A549 (cell line): ENCODE results near the gene XDH. TPM values are rescaled to one million over a fixed set of nuclear protein-coding genes. Genes with fewer than 3 reads are reported as not detected.
A peak's percentile ranks its signal among the peaks of the same experiment; 100 is the strongest.

Experiments
- ATAC-seq, 2 experiments: fragments of 200-7000 bp in 1 of 2; fragments of >200 bp in 1 of 2; cut with Nextera tagmentation in 1 of 2; cut with Tn5 transposase in 1 of 2; 3 replicates each; pipeline versions ENCODE4 v1.8.0 to v1.9.1; 2018 to 2020; ENCODE audit warnings: mild to moderate bottlenecking in 1 of 2, moderate library complexity in 1 of 2
- CTCF ChIA-PET: fragments of 300-600 bp; sonication (Branson Sonifier 250); formaldehyde crosslinking; extraction: SDS; loops from one replicate; lab custom pipeline; 2021; ENCODE audit warnings: antibody characterized with exemption, inconsistent platforms; lab: Yijun Ruan, JAX
- POLR2A ChIA-PET: fragments of 350-600 bp; formaldehyde crosslinking; extraction: SDS; loops from one replicate; lab custom pipeline; 2021; ENCODE audit warnings: antibody characterized with exemption, inconsistent platforms; lab: Yijun Ruan, JAX
- DNase-seq, 2 experiments: peaks; one replicate each; pipeline versions ENCODE4 v3.0.0 to v3.0.0-alpha.2; 2011 to 2016; ENCODE audit warnings: low read depth in 1 of 2, low spot score in 1 of 2
- FAIRE-seq: peaks from 2 replicates; lab custom pipeline; 2011; peaks lifted over from hg19 to GRCh38; lab: Jason Lieb, UNC
- H3K27ac ChIP-seq, 2 experiments: fragments of >200 bp; sonication (Bioruptor Twin); formaldehyde crosslinking; 3 replicates each; pipeline ENCODE4 v1.5.1; 2016 to 2017
- H3K4me1 ChIP-seq: fragments of >200 bp; sonication (Bioruptor Twin); formaldehyde crosslinking; 3 replicates; pipeline ENCODE4 v1.6.1; 2016
- H3K4me2 ChIP-seq: fragments of >200 bp; sonication (Bioruptor Twin); formaldehyde crosslinking; 3 replicates; pipeline ENCODE4 v1.6.1; 2016
- H3K4me3 ChIP-seq: fragments of >200 bp; sonication (Bioruptor Twin); formaldehyde crosslinking; 3 replicates; pipeline ENCODE4 v1.5.1; 2016
- H3K9me3 ChIP-seq: fragments of >200 bp; sonication (Bioruptor Twin); formaldehyde crosslinking; 3 replicates; pipeline ENCODE4 v1.6.1; 2016
- BHLHE40 ChIP-seq: IDR thresholded peaks from 2 replicates; pipeline ENCODE4 v1.6.1; 2012; ENCODE audit warnings: low read depth, low read length, inconsistent platforms
- CBX8 ChIP-seq: fragments of 200-600 bp; sonication (generic); IDR thresholded peaks from 2 replicates; pipeline ENCODE4 v1.6.1; 2016
- CHD2 ChIP-seq: fragments of 150-350 bp; IDR thresholded peaks from 2 replicates; pipeline ENCODE4 v1.6.1; 2014; ENCODE audit warnings: low read length; ENCODE audit not compliant: partially characterized antibody
- CHD4 ChIP-seq: fragments of 200-600 bp; sonication (generic); IDR thresholded peaks from 2 replicates; pipeline ENCODE4 v1.6.1; 2016; ENCODE audit warnings: antibody characterized with exemption, mild to moderate bottlenecking, borderline replicate concordance
- EP300 ChIP-seq, 2 experiments: fragments of >200 bp; sonication (Bioruptor Twin); formaldehyde crosslinking; IDR thresholded peaks; 2 replicates in 1 of 2; 3 replicates in 1 of 2; pipeline ENCODE4 v1.6.1; 2016 to 2017
- ESRRA ChIP-seq: fragments of 150-350 bp; IDR thresholded peaks from 2 replicates; pipeline ENCODE4 v1.6.1; 2014; ENCODE audit warnings: mild to moderate bottlenecking, low read length, borderline replicate concordance
- FOSL2 ChIP-seq, 2 experiments: fragments of 450-650 bp in 1 of 2; fragments of >200 bp in 1 of 2; sonication (Bioruptor Twin) in 1 of 2; formaldehyde crosslinking; IDR thresholded peaks; 2 replicates each; pipeline versions ENCODE4 v1.5.0 to v1.6.1; 2016 to 2020; ENCODE audit warnings: mild to moderate bottlenecking in 1 of 2, moderate library complexity in 1 of 2
- GATA3 ChIP-seq: IDR thresholded peaks from 2 replicates; pipeline ENCODE4 v1.6.1; 2012; ENCODE audit warnings: borderline replicate concordance
- HDAC2 ChIP-seq: fragments of 200-600 bp; sonication (generic); IDR thresholded peaks from 2 replicates; pipeline ENCODE4 v1.6.1; 2016
- HEYL ChIP-seq: fragments of 250-450 bp; sonication (Bioruptor Pico); IDR thresholded peaks from 2 replicates; pipeline ENCODE4 v1.8.0; 2021; ENCODE audit warnings: mild to moderate bottlenecking, moderate library complexity
- HOXB13 ChIP-seq: fragments of 250-450 bp; sonication (Bioruptor Pico); IDR thresholded peaks from 2 replicates; pipeline ENCODE4 v1.5.0; 2020; ENCODE audit warnings: low read depth, mild to moderate bottlenecking, moderate library complexity
- HOXB5 ChIP-seq: fragments of 250-450 bp; sonication (Bioruptor Pico); IDR thresholded peaks from 2 replicates; pipeline ENCODE4 v1.5.0; 2020; ENCODE audit warnings: mild to moderate bottlenecking, moderate library complexity
- JUN ChIP-seq, 2 experiments: fragments of >200 bp; sonication (Bioruptor Twin); formaldehyde crosslinking; IDR thresholded peaks; 2 replicates in 1 of 2; 3 replicates in 1 of 2; pipeline ENCODE4 v1.6.1; 2016 to 2017
- JUNB ChIP-seq: fragments of >200 bp; sonication (Bioruptor Twin); formaldehyde crosslinking; IDR thresholded peaks from 2 replicates; pipeline ENCODE4 v1.6.1; 2016
- KDM1A ChIP-seq: fragments of 200-600 bp; sonication (generic); IDR thresholded peaks from 2 replicates; pipeline ENCODE4 v1.6.1; 2016; ENCODE audit warnings: low read depth, mild to moderate bottlenecking
- KDM5A ChIP-seq: fragments of 200-600 bp; sonication (generic); IDR thresholded peaks from 2 replicates; pipeline ENCODE4 v1.6.1; 2016; ENCODE audit warnings: antibody characterized with exemption, mild to moderate bottlenecking
- NFE2L2 ChIP-seq: fragments of 150-350 bp; conservative IDR thresholded peaks from 2 replicates; pipeline ENCODE4 v1.6.1; 2014; ENCODE audit warnings: low read length
- NR3C1 ChIP-seq: fragments of >200 bp; sonication (Bioruptor Twin); formaldehyde crosslinking; IDR thresholded peaks from 3 replicates; pipeline ENCODE4 v1.6.1; 2017
- POLR2AphosphoS2 ChIP-seq: conservative IDR thresholded peaks from 2 replicates; pipeline ENCODE4 v1.6.1; 2012; ENCODE audit warnings: low read length, improper control_type of control experiment, inconsistent platforms
- RAD21 ChIP-seq, 2 experiments: fragments of >200 bp in 1 of 2; sonication (Bioruptor Twin) in 1 of 2; formaldehyde crosslinking in 1 of 2; IDR thresholded peaks in 1 of 2; conservative IDR thresholded peaks in 1 of 2; 2 replicates in 1 of 2; 3 replicates in 1 of 2; pipeline ENCODE4 v1.6.1; 2012 to 2018; ENCODE audit warnings: inconsistent platforms in 1 of 2
- RARB ChIP-seq: fragments of 250-450 bp; sonication (Bioruptor Pico); IDR thresholded peaks from 2 replicates; pipeline ENCODE4 v1.8.0; 2021; ENCODE audit warnings: mild to moderate bottlenecking, moderate library complexity
- RFX5 ChIP-seq: fragments of 450-650 bp; IDR thresholded peaks from 2 replicates; pipeline ENCODE4 v1.7.1; 2014; ENCODE audit warnings: antibody characterized with exemption, mild to moderate bottlenecking, moderate library complexity
- SREBF2 ChIP-seq: fragments of 450-650 bp; IDR thresholded peaks from 2 replicates; pipeline ENCODE4 v1.6.1; 2014; ENCODE audit warnings: mild to moderate bottlenecking, moderate library complexity
- TFCP2L1 ChIP-seq: fragments of 250-450 bp; sonication (Bioruptor Pico); IDR thresholded peaks from 2 replicates; pipeline ENCODE4 v1.5.0; 2021; ENCODE audit warnings: mild to moderate bottlenecking
- ZFP36 ChIP-seq: fragments of 450-650 bp; IDR thresholded peaks from 2 replicates; pipeline ENCODE4 v1.6.1; 2014; ENCODE audit warnings: borderline replicate concordance; ENCODE audit not compliant: partially characterized antibody
- ZNF302 ChIP-seq: fragments of 250-450 bp; sonication (Bioruptor Pico); IDR thresholded peaks from 2 replicates; pipeline ENCODE4 v1.9.0; 2021; ENCODE audit warnings: inconsistent platforms, mild to moderate bottlenecking, moderate library complexity
- WGBS: methylation state at CpG from one replicate; pipeline ENCODE4 v1.1.6; 2017; ENCODE audit errors: missing lambda C conversion rate; 5-methylcytosine and 5-hydroxymethylcytosine counted together
- polyA plus RNA-seq, 4 experiments: library from polyadenylated mRNA; depleted of rRNA in 3 of 4; stranded (reverse); fragments of >200 nt; fragmentation: RNase III in 1 of 4; extraction: RNeasy Plus Mini Kit Qiagen cat#74134 plus additional on column Dnase treatment in 1 of 4; gene quantifications; 2 replicates in 3 of 4; 3 replicates in 1 of 4; pipeline ENCODE4 v1.2.3, GENCODE V29; 2011 to 2017
- TF ChIP-seq, protein P1 (sequence below): fragments of 250-450 bp; sonication (Bioruptor Pico); IDR thresholded peaks from 2 replicates; pipeline ENCODE4 v1.5.0; 2021; ENCODE audit warnings: mild to moderate bottlenecking, moderate library complexity, borderline replicate concordance
- TF ChIP-seq, protein P2 (sequence below): fragments of 250-450 bp; sonication (Bioruptor Pico); IDR thresholded peaks from 2 replicates; pipeline ENCODE4 v1.5.0; 2020; ENCODE audit warnings: low read depth, mild to moderate bottlenecking, moderate library complexity
- TF ChIP-seq, protein P3 (sequence below): fragments of 150-350 bp; IDR thresholded peaks from 2 replicates; pipeline ENCODE4 v1.6.1; 2014; ENCODE audit warnings: low read depth, mild to moderate bottlenecking, low read length
- TF ChIP-seq, protein P4 (sequence below): IDR thresholded peaks from 2 replicates; pipeline ENCODE4 v1.6.1; 2012; ENCODE audit warnings: low read depth, borderline replicate concordance
- TF ChIP-seq, protein P5 (sequence below): IDR thresholded peaks from 2 replicates; pipeline ENCODE4 v1.6.1; 2012
- TF ChIP-seq, protein P6 (sequence below): fragments of >200 bp; sonication (Bioruptor Twin); formaldehyde crosslinking; IDR thresholded peaks from 2 replicates; pipeline ENCODE4 v1.6.1; 2016

Gene XDH
- polyA plus RNA-seq, 2 of the 4 experiments (the other 2 are of a cell fraction) = 0.71 to 1.1 TPM

DNA sequence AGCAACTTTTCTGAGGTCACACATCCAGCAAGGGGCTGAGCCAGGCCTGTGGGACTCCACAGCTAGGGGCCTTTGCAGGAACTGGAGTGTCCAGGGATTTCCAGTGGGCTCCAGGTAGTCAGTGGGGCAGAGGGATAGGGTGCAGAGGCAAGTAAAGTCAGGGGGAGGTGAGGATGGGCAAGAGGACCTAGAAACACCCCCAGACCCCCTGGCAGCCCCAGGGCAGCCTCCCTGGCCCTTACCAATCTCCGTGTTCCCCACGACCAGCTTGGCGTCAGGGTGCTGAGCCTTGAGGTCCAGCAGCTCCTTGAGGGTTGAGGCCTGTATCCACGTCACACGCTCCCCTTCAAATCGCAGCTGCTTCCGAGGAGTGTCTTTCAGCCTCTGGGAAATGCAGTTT, 28.4 kb downstream of the XDH start:
- WGBS = 84% methylated on average over 7 of the region's 7 CpGs
- Histone ChIP-seq H3K4me2 (no peak overlapping the region), H3K4me3 (no peak overlapping the region), H3K4me1 (peaks cover 57% of the 10 kb centered on the region), H3K27ac (peak overlapping the region; percentile 88 to 89), H3K9me3 (0 out of 3 replicates have a peak, but pooled peaks cover 6% of the 10 kb centered on the region)
- ChIA-PET POLR2A (no interaction called here), CTCF (interaction anchor here (0.6 to 10.8 kb wide), 9 partner anchors 9 to 137 kb away, joined by 3 to 81 read pairs (median 5); partner anchors contain the start of gene XDH)
- TF ChIP-seq, protein P1, sequence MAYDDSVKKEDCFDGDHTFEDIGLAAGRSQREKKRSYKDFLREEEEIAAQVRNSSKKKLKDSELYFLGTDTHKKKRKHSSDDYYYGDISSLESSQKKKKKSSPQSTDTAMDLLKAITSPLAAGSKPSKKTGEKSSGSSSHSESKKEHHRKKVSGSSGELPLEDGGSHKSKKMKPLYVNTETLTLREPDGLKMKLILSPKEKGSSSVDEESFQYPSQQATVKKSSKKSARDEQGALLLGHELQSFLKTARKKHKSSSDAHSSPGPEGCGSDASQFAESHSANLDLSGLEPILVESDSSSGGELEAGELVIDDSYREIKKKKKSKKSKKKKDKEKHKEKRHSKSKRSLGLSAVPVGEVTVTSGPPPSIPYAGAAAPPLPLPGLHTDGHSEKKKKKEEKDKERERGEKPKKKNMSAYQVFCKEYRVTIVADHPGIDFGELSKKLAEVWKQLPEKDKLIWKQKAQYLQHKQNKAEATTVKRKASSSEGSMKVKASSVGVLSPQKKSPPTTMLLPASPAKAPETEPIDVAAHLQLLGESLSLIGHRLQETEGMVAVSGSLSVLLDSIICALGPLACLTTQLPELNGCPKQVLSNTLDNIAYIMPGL = no peak
- TF ChIP-seq JUN (IDR thresholded peaks at IDR 0.05) (no peak), RFX5 (no peak)
- ATAC-seq = no peak
- no peak for DNase-seq
- FAIRE-seq = no peak

DNA sequence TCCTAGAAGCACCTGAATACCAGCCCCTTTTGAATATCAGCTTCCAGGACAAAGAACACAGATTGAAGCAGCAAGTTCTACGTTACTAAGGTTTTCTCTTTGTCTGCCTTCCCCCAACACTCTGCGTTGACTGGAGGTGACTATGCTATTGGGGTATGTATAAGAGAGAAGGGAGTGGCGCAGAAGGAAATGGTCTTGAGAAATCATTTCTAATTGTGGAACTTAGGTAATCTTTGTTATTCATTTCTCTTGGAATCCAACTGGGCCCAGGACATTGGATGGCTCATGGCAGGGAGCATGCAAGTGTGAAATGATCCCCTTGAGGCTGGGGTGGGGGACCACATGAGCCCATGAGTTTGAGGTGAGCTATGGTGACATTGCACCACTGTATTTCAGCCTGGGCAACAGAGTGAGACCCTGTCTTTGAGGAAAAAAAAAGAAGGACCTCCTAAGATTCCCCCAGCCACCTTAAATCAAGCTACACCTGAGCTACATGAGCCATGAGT, 29.7 kb downstream of the XDH start:
- Histone ChIP-seq H3K27ac (peak overlapping the region; percentile 88 to 89), H3K9me3 (0 out of 3 replicates have a peak, but pooled peaks cover 5% of the 10 kb centered on the region), H3K4me1 (peaks cover 57% of the 10 kb centered on the region), H3K4me2 (peak overlapping the region; percentile 72), H3K4me3 (no peak overlapping the region)
- ChIA-PET POLR2A (interaction anchor here (0.8 to 2.4 kb wide), 4 partner anchors 11 to 28 kb away, joined by 3 to 21 read pairs (median 6); no protein-coding TSS in a partner anchor), CTCF (interaction anchor here (1.0 to 10.8 kb wide), 10 partner anchors 10 to 139 kb away, joined by 3 to 81 read pairs (median 6); partner anchors contain the start of gene XDH)
- ATAC-seq (peak; percentile 92 to 95), DNase-seq (peak; percentile 79 to 97), FAIRE-seq (peak; percentile 99)
- WGBS = 8% methylated on average over 3 of the region's 3 CpGs
- no peak for TF ChIP-seq CBX8
- TF ChIP-seq CHD4 = no peak
- TF ChIP-seq, protein P2, sequence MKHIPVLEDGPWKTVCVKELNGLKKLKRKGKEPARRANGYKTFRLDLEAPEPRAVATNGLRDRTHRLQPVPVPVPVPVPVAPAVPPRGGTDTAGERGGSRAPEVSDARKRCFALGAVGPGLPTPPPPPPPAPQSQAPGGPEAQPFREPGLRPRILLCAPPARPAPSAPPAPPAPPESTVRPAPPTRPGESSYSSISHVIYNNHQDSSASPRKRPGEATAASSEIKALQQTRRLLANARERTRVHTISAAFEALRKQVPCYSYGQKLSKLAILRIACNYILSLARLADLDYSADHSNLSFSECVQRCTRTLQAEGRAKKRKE (CRISPR knock-in tag) = peak; percentile 97
- TF ChIP-seq ZFP36 = no peak
- TF ChIP-seq SREBF2 = no peak
- no peak for TF ChIP-seq NFE2L2
- TF ChIP-seq, protein P3, sequence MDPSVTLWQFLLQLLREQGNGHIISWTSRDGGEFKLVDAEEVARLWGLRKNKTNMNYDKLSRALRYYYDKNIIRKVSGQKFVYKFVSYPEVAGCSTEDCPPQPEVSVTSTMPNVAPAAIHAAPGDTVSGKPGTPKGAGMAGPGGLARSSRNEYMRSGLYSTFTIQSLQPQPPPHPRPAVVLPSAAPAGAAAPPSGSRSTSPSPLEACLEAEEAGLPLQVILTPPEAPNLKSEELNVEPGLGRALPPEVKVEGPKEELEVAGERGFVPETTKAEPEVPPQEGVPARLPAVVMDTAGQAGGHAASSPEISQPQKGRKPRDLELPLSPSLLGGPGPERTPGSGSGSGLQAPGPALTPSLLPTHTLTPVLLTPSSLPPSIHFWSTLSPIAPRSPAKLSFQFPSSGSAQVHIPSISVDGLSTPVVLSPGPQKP = no peak
- TF ChIP-seq HEYL = peak; percentile 83; the same call in 1 of the 2 replicates
- no peak for TF ChIP-seq CHD2
- TF ChIP-seq ZNF302 = no peak; the same call in 1 of the 2 replicates
- TF ChIP-seq KDM1A = no peak
- TF ChIP-seq, protein P4, sequence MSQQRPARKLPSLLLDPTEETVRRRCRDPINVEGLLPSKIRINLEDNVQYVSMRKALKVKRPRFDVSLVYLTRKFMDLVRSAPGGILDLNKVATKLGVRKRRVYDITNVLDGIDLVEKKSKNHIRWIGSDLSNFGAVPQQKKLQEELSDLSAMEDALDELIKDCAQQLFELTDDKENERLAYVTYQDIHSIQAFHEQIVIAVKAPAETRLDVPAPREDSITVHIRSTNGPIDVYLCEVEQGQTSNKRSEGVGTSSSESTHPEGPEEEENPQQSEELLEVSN = peak; percentile 87
- TF ChIP-seq, protein P5, sequence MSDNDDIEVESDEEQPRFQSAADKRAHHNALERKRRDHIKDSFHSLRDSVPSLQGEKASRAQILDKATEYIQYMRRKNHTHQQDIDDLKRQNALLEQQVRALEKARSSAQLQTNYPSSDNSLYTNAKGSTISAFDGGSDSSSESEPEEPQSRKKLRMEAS = peak; percentile 95
- peak; percentile 94; the same call in 1 of the 2 replicates for TF ChIP-seq HOXB13 (CRISPR knock-in tag)
- TF ChIP-seq EP300 (IDR thresholded peaks at IDR 0.05) = peak; percentile 91; a peak in 4 of 5 replicates
- TF ChIP-seq JUNB = peak; percentile 99
- peak; percentile 49; the same call in 1 of the 2 replicates for TF ChIP-seq RARB
- no peak for TF ChIP-seq BHLHE40
- TF ChIP-seq GATA3 = peak; percentile 89; the same call in 1 of the 2 replicates
- peak; percentile 97 for TF ChIP-seq HOXB5 (CRISPR knock-in tag)
- TF ChIP-seq TFCP2L1 (CRISPR knock-in tag) = no peak
- no peak for TF ChIP-seq POLR2AphosphoS2
- TF ChIP-seq RAD21 (conservative IDR thresholded peaks at IDR 0.05 in 1 of 2, IDR thresholded peaks at IDR 0.05 in 1 of 2) = peak; percentile 35 to 59
- peak; percentile 97 for TF ChIP-seq FOSL2 (IDR thresholded peaks at IDR 0.05)
- TF ChIP-seq FOSL2 (CRISPR knock-in tag; IDR thresholded peaks at IDR 0.05) = peak; percentile 98
- TF ChIP-seq, protein P6, sequence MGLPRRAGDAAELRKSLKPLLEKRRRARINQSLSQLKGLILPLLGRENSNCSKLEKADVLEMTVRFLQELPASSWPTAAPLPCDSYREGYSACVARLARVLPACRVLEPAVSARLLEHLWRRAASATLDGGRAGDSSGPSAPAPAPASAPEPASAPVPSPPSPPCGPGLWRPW = peak; percentile 96
- TF ChIP-seq NR3C1 = no peak
- TF ChIP-seq ESRRA = no peak
- TF ChIP-seq KDM5A = no peak
- TF ChIP-seq HDAC2 = no peak
